ENCODE measurements around the gene EFEMP1.

The EFEMP1 gene

DNA sequence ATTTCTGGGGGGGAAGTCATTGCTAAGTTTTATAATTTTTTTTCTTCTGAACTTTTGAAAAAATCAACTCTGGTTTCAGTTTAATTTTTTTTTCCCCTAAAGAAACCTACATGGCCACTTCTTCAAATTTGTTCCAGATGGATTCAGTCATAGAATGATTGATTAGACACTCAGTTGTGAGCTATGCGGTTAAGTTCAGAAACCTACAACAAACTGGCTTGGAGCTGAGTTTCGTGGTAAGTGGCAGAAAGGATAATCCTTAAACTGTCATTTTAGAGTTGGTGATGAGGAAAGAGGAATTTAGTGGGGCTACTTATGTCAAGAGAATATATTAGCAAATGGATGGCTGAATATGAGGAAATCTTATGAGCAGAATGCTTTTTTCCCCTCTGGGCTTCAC is 23.7 kb downstream of the EFEMP1 start:
- no peaks in the 10 kb centered on the region for H3K27me3 Mint-ChIP-seq (ENCODE audit: low read depth)
- H3K9me3 Mint-ChIP-seq: no peaks in the 10 kb centered on the region
- H3K36me3 Mint-ChIP-seq (ENCODE audit: low read depth): no peaks in the 10 kb centered on the region
- DNase-seq (ENCODE audit: low spot score): no peak
- H3K27ac Mint-ChIP-seq: no peak overlapping the region
- H3K4me3 Mint-ChIP-seq: no peak overlapping the region
- no peaks in the 10 kb centered on the region for H3K4me1 Mint-ChIP-seq (ENCODE audit: low read depth)

DNA sequence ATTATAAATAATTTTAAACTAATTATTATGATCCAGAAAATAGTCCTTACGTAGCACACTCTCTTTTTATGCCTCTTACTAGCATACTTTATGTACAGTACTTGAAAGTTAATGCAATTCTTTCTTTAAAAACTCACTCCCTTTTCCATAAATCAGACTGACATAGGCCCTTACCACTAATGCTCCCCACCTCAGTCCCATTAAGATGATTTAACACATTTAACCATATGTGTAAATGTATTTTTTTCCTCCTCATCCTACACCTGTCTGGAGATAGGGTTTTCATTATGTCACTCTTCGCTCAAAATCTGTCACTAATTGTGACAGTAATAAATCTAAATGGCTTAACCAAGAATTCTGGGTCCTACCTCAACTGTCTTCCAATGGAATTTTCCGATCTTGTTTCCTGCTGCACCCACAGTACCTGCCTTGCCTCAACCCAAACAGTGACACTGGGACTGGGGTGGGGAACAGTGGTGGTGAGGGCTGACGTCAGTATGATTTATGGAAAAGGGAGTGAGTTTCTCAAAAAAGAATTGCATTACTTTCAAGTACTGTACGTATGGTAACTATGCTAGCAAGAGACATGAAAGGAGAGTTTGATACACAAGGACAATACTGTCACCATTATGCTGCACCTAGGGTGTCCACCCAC is 25.1 kb downstream of the EFEMP1 start:
- no peaks in the 10 kb centered on the region for H3K27me3 Mint-ChIP-seq (ENCODE audit: low read depth)
- no peak overlapping the region for H3K4me3 Mint-ChIP-seq
- H3K36me3 Mint-ChIP-seq (ENCODE audit: low read depth): no peaks in the 10 kb centered on the region
- DNase-seq (ENCODE audit: low spot score): no peak
- H3K4me1 Mint-ChIP-seq (ENCODE audit: low read depth): no peaks in the 10 kb centered on the region
- H3K9me3 Mint-ChIP-seq: no peaks in the 10 kb centered on the region
- no peak overlapping the region for H3K27ac Mint-ChIP-seq

DNA sequence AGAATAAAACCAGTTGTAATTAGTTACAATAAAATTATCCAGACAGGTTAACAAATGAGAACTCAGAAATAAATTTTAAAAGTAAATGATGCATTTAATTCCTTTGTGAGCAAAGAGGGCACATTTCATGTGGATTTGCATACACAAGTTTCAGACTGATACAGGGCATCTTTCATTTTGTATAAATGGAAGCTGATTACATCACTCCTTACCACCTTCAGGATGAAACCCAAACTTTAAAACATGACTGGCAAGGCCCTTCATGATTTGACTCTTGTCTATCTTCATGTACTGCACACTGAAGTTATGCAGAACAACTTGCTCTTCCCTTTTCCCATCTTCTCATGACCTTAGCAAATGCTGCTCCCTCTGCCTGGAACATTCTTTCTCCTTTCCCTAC is 26.9 kb downstream of the EFEMP1 start:
- H3K4me3 Mint-ChIP-seq: no peak overlapping the region
- DNase-seq (ENCODE audit: low spot score): no peak
- no peaks in the 10 kb centered on the region for H3K4me1 Mint-ChIP-seq (ENCODE audit: low read depth)
- no peaks in the 10 kb centered on the region for H3K27me3 Mint-ChIP-seq (ENCODE audit: low read depth)
- no peaks in the 10 kb centered on the region for H3K36me3 Mint-ChIP-seq (ENCODE audit: low read depth)
- H3K9me3 Mint-ChIP-seq: no peaks in the 10 kb centered on the region
- H3K27ac Mint-ChIP-seq: no peak overlapping the region

DNA sequence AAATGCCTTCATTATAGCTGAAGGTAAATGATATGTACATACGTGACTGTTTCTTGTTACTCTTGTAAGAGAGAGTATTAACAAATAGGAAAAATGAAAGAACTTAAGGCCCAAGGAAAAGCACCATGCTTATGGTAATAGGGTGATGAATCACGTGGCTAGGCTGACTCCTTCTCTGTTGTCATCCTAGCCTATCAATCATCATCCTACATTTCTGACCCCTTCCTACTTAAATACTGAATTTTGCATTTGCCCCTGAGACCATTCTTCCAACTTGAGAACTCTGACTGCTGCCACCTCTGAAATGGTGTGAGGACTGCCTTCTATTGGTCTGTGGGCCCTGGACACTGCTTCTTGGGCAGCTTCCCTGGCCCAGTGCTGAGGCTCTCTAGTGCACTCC is 28.9 kb downstream of the EFEMP1 start:
- H3K27me3 Mint-ChIP-seq (ENCODE audit: low read depth): no peaks in the 10 kb centered on the region
- no peaks in the 10 kb centered on the region for H3K4me1 Mint-ChIP-seq (ENCODE audit: low read depth)
- no peaks in the 10 kb centered on the region for H3K36me3 Mint-ChIP-seq (ENCODE audit: low read depth)
- no peak overlapping the region for H3K4me3 Mint-ChIP-seq
- no peak for DNase-seq (ENCODE audit: low spot score)
- H3K27ac Mint-ChIP-seq: no peak overlapping the region
- no peaks in the 10 kb centered on the region for H3K9me3 Mint-ChIP-seq

DNA sequence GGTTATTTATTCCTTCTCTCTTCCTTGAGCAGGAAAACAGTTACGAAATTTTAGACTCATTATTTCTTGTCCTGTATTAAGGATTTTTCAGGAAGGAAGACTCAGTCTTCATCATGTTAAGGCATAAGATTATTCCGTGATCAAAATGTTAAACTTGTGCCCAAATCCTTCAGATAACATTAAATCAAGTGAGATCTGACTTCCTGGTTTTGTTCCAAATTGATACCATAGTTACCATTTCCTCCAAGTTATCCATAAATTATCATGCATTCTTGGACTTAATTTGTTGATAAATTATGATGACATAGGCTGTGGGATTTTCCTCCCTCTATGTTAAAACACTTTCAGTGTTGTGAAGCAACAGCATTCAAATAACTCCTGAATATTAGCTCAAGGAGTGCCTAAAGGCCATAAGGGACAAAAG is 31.9 kb downstream of the EFEMP1 start:
- H3K36me3 Mint-ChIP-seq (ENCODE audit: low read depth): no peaks in the 10 kb centered on the region
- H3K27ac Mint-ChIP-seq: no peak overlapping the region
- H3K4me3 Mint-ChIP-seq: no peak overlapping the region
- no peaks in the 10 kb centered on the region for H3K9me3 Mint-ChIP-seq
- no peak for DNase-seq (ENCODE audit: low spot score)
- no peaks in the 10 kb centered on the region for H3K4me1 Mint-ChIP-seq (ENCODE audit: low read depth)
- H3K27me3 Mint-ChIP-seq (ENCODE audit: low read depth): no peaks in the 10 kb centered on the region

DNA sequence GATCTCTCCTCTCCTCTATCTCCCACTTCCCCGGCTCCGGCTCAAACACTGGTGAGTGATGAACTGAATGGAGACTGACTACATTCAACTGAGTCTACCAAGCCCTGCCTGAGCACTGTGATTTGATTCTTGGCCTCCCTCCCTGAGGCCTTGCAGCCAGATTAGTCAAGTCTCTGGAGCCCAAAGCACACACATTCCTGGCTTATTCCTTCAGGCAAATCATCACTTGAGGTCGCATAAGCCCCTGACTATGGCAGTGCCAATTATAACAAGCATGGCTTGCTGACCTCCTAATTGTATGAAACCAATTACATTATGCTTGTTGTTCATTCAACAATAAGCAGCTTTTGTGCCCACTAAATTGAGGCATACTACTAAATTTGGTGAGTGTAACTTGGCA is 34.6 kb downstream of the EFEMP1 start:
- Mint-ChIP-seq H3K9me3 (no peaks in the 10 kb centered on the region), H3K36me3 (ENCODE audit: low read depth) (no peaks in the 10 kb centered on the region), H3K4me1 (ENCODE audit: low read depth) (no peaks in the 10 kb centered on the region), H3K4me3 (no peak overlapping the region), H3K27me3 (ENCODE audit: low read depth) (no peaks in the 10 kb centered on the region), H3K27ac (no peak overlapping the region)
- DNase-seq (ENCODE audit: low spot score): no peak

DNA sequence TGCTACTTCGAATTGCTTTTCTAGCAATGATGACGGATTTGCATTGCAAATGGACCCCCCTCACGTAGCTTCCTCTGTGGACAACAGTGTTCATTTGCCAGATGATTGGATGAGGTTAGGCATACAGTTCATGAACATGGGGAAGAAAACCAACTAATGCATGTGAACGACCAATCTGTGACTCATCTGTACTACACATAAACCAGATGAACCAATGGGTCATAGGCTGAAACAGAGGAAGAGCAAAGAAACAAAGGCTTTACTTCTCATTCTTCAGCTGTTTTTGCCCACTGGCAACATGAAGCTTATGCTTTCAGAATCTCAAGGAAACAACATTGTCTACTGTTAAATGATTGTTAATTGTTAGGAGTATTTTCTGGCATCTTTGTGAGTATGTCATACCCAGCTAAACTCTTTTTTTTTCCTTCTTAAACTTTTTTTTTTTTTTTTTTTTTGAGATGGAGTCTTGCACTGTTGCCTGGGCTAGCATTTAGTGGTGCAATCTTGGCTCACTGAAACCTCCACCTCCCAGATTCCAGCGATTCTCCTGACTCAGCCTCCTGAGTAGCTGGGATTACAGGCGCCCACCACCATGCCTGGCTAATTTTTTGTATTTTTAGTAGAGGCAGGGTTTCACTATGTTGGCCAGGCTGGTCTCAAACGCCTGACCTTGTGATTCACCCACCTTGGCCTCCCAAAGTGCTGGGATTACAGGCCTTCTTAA is 35.5 kb downstream of the EFEMP1 start:
- H3K4me3 Mint-ChIP-seq: no peak overlapping the region
- H3K4me1 Mint-ChIP-seq (ENCODE audit: low read depth): no peaks in the 10 kb centered on the region
- no peak overlapping the region for H3K27ac Mint-ChIP-seq
- H3K27me3 Mint-ChIP-seq (ENCODE audit: low read depth): no peaks in the 10 kb centered on the region
- no peak for DNase-seq (ENCODE audit: low spot score)
- no peaks in the 10 kb centered on the region for H3K9me3 Mint-ChIP-seq
- no peaks in the 10 kb centered on the region for H3K36me3 Mint-ChIP-seq (ENCODE audit: low read depth)

DNA sequence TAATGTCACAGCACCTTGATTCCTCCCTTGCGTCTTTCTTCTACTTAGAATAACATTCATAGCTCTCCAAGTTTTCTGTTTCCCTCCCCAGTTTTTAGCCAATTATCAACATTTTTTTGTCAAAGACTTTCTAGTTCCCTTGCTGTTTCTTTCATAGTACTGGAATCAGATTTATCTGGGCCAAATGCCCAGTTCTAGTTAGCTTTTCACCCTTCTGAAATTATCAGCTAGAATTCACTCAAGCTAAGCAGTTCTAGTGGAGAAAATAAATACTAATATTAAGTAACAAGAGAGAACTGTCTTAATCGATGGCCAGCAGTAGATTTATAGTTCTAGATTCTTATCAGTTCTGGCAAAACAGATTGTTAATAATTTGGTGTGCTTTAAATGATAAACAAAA is 36.2 kb downstream of the EFEMP1 start:
- no peak for DNase-seq (ENCODE audit: low spot score)

DNA sequence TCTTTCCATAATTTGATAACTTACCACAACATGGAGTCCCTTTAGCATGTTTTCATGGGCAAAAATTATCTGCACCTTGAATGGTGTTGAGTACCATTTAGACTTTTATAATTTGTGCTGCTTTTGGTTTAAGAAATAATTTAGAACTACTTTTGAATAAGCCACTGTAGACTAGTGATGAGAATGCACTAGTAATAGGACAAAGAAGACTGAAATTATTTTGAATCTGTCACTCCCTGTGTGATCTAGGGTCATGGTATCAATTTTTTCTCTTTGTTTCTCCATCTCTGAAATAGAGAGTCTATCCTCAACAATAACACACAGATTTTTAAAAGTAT is 37.7 kb downstream of the EFEMP1 start:
- Mint-ChIP-seq H3K36me3 (ENCODE audit: low read depth) (no peaks in the 10 kb centered on the region), H3K4me3 (no peak overlapping the region), H3K27me3 (ENCODE audit: low read depth) (no peaks in the 10 kb centered on the region), H3K9me3 (no peaks in the 10 kb centered on the region), H3K4me1 (ENCODE audit: low read depth) (no peaks in the 10 kb centered on the region), H3K27ac (no peak overlapping the region)
- DNase-seq (ENCODE audit: low spot score): no peak

More for the DNA sequence above, 36.2 kb downstream of the EFEMP1 start:
- Mint-ChIP-seq H3K4me1 (ENCODE audit: low read depth) (no peaks in the 10 kb centered on the region), H3K36me3 (ENCODE audit: low read depth) (no peaks in the 10 kb centered on the region), H3K9me3 (no peaks in the 10 kb centered on the region), H3K27me3 (ENCODE audit: low read depth) (no peaks in the 10 kb centered on the region), H3K4me3 (no peak overlapping the region), H3K27ac (no peak overlapping the region)

DNA sequence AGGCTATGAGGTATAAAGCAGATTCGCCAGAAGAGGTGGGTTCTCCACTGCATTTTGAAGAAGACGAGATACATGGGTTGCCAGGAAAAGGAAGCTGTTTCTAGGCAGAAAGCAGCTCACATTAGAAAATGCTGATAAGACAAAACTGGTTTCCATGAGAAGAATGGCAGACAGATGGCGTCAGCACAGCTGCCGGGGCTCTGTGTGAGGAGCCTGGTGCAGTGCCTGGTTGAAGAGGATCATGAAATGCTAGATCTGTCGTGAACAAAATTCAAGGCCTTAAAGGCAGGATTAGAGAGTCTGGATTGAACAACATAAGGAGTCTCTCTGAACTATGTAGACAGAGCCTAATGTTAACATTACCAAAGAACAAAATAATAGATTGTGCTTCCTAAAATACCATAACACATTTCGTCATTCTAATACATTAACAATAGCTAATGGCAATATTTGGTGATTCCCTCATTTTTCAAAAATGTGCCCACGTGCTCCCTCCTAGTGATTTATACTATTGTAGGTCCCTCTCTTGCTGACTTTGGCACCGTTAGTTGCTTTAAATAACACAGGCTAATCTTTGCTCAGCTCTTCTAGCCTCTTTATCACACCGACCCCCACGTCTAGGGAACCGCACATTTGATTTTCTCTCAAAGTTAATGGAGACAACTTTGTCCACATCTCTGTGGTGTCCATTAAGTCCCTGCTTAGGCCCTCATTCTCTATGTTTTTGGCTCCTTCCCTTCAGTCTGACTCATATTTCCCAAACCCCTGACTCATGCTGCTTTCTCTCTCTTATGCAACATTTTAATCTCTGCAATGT is 38.2 kb downstream of the EFEMP1 start:
- H3K36me3 Mint-ChIP-seq (ENCODE audit: low read depth): no peaks in the 10 kb centered on the region
- no peaks in the 10 kb centered on the region for H3K9me3 Mint-ChIP-seq
- no peaks in the 10 kb centered on the region for H3K27me3 Mint-ChIP-seq (ENCODE audit: low read depth)
- H3K4me3 Mint-ChIP-seq: no peak overlapping the region
- no peak for DNase-seq (ENCODE audit: low spot score)
- no peak overlapping the region for H3K27ac Mint-ChIP-seq
- no peaks in the 10 kb centered on the region for H3K4me1 Mint-ChIP-seq (ENCODE audit: low read depth)

DNA sequence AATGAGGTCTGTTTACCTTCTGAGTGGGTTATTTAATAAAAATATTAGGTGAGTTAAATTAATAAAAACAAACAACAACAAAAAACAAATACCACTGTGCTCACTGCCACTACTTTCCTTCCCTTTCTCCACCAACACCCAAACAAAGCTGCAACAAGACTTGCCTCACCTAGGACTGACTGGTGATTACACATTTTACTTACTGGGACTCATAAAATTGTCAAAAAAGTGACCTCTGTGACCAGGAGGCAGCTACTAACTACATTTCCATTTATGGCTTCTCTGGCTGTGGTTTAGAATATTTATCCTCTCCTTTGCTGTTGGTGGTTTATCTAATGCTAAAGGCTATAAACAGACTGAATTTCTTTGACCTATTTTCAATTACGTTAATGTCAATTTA is 39.8 kb downstream of the EFEMP1 start:
- Mint-ChIP-seq H3K9me3 (no peaks in the 10 kb centered on the region), H3K27me3 (ENCODE audit: low read depth) (no peaks in the 10 kb centered on the region), H3K36me3 (ENCODE audit: low read depth) (no peaks in the 10 kb centered on the region), H3K4me3 (no peak overlapping the region), H3K27ac (no peak overlapping the region), H3K4me1 (ENCODE audit: low read depth) (no peaks in the 10 kb centered on the region)
- no peak for DNase-seq (ENCODE audit: low spot score)

DNA sequence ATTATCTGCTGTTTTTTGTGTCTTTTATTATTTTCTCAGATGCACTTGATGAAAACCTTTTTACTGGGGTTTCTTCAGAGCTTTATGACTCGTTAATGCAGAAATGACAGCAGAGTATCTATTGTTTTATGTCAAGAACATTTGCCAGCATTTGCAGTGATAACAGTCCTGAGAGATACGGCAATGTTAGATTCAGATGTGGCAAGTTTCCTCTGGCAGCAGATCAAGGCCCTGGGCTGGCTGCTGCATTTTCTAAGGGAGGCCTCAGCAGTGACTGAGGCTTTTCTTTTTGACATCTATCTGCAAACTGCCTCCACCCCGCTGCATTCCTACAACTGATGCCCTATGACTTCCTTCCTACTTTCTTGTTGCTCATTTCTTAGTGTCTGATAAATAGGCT is 40.2 kb downstream of the EFEMP1 start:
- no peaks in the 10 kb centered on the region for H3K9me3 Mint-ChIP-seq
- no peak overlapping the region for H3K27ac Mint-ChIP-seq

DNA sequence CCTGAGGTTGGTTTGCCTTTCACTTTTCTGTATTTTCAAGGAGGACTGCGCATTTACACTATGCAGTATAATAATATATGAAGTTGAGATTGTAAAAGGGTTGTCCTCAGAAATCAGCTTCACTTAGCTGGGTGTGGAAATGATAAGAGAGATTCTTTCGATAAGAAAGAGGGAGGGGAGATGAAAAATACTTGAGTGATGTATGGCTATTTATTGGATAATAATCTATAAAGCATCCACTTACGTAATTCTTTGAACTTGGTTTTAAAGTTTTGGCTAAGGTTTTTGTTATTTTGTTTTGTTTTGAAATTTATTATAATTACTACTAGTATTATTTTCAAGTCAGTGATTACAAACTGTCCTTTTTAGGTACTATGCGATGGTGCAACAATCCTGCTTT is 40.6 kb downstream of the EFEMP1 start:
- DNase-seq (ENCODE audit: low spot score): no peak
- H3K4me3 Mint-ChIP-seq: no peak overlapping the region
- H3K27ac Mint-ChIP-seq: no peak overlapping the region
- H3K27me3 Mint-ChIP-seq (ENCODE audit: low read depth): no peaks in the 10 kb centered on the region
- H3K36me3 Mint-ChIP-seq (ENCODE audit: low read depth): no peaks in the 10 kb centered on the region
- no peaks in the 10 kb centered on the region for H3K4me1 Mint-ChIP-seq (ENCODE audit: low read depth)
- H3K9me3 Mint-ChIP-seq: no peaks in the 10 kb centered on the region

More for the DNA sequence above, 40.2 kb downstream of the EFEMP1 start:
- Mint-ChIP-seq H3K4me1 (ENCODE audit: low read depth) (no peaks in the 10 kb centered on the region), H3K27me3 (ENCODE audit: low read depth) (no peaks in the 10 kb centered on the region), H3K4me3 (no peak overlapping the region), H3K36me3 (ENCODE audit: low read depth) (no peaks in the 10 kb centered on the region)
- no peak for DNase-seq (ENCODE audit: low spot score)

DNA sequence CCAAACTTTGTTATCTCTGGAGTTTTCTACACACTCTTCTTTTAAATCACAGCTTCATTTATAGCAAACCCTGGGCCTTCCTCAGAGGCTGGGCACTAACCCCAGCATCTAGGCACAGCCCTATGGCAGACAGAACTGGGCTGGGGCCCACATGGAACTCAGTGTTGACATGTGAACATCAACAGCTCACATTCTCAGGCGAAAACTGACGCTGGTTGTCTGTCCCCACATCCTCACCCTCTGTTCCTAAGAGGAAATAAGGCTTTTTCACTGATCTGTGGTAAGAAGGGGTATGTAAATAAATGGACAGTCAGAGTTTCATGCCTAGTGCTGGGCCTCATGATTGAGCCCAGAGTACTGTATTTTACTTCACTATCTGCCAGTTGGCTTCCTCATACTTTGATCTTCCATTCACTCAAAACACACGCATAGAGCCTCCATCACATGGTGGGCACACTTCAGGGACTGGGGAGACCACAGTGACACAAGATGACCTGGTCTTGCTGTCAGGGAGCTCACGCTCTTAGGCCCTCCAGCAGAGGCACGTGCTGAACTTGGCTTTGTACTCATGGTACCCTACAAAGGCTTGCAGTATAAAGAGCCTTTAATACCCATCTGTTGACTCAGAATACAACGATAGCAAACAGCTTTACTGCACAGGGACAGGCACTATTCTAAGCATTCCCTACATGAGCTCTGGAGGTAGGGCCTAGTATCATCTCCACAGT is 43.0 kb downstream of the EFEMP1 start:
- no peak for DNase-seq (ENCODE audit: low spot score)
- Mint-ChIP-seq H3K36me3 (ENCODE audit: low read depth) (no peaks in the 10 kb centered on the region), H3K27ac (no peak overlapping the region), H3K4me1 (ENCODE audit: low read depth) (no peaks in the 10 kb centered on the region), H3K4me3 (no peak overlapping the region), H3K9me3 (no peaks in the 10 kb centered on the region), H3K27me3 (ENCODE audit: low read depth) (no peaks in the 10 kb centered on the region)
